ENCODE measurements around the gene DNM1. TPM values are rescaled to one million over a fixed set of nuclear protein-coding genes. Genes with fewer than 3 reads are reported as not detected.

The DNM1 gene
- total and polyA plus RNA-seq, 3 donors from 2014 or later: 8.0 to 10.7 (median 9.8) TPM

DNA sequence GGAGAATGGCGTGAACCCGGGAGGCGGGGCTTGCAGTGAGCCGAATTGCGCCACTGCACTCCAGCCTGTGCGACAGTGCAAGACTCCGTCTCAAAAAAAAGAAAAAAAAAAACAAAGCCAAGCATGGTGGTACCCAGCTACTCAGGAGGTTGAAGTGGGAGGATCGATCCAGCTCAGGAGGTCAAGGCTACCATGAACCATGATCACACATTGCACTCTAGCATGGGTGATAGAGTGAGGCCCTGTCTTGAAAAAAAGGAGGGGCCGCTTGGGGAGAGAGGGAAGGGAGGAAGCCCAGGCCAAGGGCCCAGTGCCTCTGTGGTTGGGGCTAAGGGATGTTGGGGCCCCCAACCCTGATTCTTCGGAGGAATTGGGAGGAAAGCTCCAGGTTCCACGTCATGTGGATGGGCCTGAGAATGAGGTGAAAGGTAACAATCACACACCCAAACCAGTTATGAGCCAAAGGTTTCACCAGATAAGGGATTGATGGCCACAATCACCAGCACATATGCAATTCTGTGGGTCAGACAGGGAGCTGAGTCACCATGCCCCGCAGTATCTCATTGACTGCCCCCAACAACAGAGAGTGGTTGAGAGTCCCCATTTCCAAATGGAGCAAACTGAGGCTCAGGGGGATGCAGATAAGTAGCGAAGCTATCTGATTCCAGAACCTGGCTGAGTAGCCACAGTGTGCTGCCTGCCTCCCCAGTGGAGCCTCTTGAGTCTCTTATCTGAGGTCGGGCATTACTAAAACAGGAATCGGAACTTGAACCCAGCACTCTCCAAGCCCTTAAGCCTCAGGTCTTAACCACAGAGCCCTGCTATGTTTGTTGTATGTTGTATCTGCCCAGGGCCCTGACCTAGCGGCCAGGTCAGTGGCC is 93.4 kb downstream of the DNM1 start:
- intact Hi-C loops (cut with DNase I; ENCODE audit: low total_unique reads): no loop called here
- WGBS, 2 donors: 87 to 89% methylated on average over 15 to 16 of the region's 16 CpGs
- no peaks in the 10 kb centered on the region for H3K9me3 ChIP-seq
- H3K27me3 ChIP-seq: no peaks in the 10 kb centered on the region
- no peak overlapping the region for H3K4me3 ChIP-seq
- DNase-seq: no peak
- no peaks in the 10 kb centered on the region for H3K36me3 ChIP-seq (ENCODE audit: low read depth, missing control alignments)
- no peak for TF ChIP-seq POLR2A (IDR thresholded peaks at IDR 0.05)
- TF ChIP-seq, protein P1, sequence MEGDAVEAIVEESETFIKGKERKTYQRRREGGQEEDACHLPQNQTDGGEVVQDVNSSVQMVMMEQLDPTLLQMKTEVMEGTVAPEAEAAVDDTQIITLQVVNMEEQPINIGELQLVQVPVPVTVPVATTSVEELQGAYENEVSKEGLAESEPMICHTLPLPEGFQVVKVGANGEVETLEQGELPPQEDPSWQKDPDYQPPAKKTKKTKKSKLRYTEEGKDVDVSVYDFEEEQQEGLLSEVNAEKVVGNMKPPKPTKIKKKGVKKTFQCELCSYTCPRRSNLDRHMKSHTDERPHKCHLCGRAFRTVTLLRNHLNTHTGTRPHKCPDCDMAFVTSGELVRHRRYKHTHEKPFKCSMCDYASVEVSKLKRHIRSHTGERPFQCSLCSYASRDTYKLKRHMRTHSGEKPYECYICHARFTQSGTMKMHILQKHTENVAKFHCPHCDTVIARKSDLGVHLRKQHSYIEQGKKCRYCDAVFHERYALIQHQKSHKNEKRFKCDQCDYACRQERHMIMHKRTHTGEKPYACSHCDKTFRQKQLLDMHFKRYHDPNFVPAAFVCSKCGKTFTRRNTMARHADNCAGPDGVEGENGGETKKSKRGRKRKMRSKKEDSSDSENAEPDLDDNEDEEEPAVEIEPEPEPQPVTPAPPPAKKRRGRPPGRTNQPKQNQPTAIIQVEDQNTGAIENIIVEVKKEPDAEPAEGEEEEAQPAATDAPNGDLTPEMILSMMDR (IDR thresholded peaks at IDR 0.05): no peak
- no peak overlapping the region for H3K27ac ChIP-seq
- no peaks in the 10 kb centered on the region for H3K4me1 ChIP-seq

GRCh38 chr9:128297221-128297773 is 94.1 kb downstream of the DNM1 start:
- TF ChIP-seq POLR2A (IDR thresholded peaks at IDR 0.05): no peak
- TF ChIP-seq, protein P1 (IDR thresholded peaks at IDR 0.05): no peak
- Histone ChIP-seq H3K27ac (no peak overlapping the region), H3K4me1 (no peaks in the 10 kb centered on the region), H3K36me3 (ENCODE audit: low read depth, missing control alignments) (no peaks in the 10 kb centered on the region), H3K4me3 (no peak overlapping the region), H3K9me3 (no peaks in the 10 kb centered on the region), H3K27me3 (no peaks in the 10 kb centered on the region)
- DNase-seq: no peak
- intact Hi-C loops (cut with DNase I; ENCODE audit: low total_unique reads): no loop called here
- 76 to 79% methylated on average over 2 of the region's 2 CpGs for WGBS, 2 donors

DNA sequence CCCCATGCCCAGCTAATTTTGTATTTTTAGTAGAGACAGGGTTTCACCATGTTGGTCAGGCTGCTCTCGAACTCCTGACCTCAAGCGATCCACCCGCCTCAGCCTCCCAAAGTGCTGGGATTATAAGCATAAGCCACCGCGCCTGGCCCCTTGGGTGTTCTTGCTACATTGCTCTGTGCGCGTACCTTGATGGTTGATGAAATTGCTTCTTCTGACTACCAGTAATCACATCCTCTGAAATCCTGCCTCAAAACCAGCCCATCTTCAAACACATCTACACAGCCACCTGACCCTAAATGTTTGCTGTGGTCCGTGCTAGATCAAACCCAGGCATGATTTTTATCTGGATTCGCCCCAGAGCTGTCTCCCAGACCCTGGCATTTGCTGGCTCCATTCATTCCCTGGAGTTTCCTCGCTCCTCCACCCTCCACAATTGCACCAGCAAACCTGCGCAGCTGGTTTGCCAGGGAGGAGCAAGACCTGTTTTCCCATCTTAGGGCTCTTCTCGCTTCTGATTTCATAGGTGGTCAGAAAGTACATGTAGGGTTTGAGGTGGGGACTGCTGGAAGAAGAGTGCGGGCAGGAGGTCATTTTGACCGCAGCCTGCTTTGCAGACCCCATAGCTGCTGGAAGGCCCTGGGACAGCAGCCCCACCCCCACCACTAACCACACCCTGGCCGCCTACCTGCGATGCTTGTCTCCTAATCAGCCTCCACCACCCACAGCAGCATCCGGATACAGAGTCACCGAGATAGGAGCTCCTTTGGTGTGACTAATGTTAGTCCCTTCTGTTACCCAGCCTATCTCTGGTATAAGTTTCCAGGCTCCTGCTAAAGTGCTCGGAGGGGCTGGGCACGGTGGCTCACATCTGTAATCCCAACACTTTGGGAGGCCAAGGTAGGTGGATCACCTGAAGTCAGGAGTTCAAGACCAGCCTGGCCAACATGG is 95.6 kb downstream of the DNM1 start:
- Histone ChIP-seq H3K4me1 (no peaks in the 10 kb centered on the region), H3K27me3 (no peaks in the 10 kb centered on the region), H3K36me3 (ENCODE audit: low read depth, missing control alignments) (no peaks in the 10 kb centered on the region), H3K27ac (no peak overlapping the region), H3K9me3 (no peaks in the 10 kb centered on the region), H3K4me3 (no peak overlapping the region)
- TF ChIP-seq, protein P1 (IDR thresholded peaks at IDR 0.05): no peak
- TF ChIP-seq POLR2A (IDR thresholded peaks at IDR 0.05): no peak
- intact Hi-C loops (cut with DNase I; ENCODE audit: low total_unique reads): no loop called here
- WGBS, 2 donors: 88 to 96% methylated on average over 17 to 20 of the region's 20 CpGs
- no peak for DNase-seq

- no peaks in the 10 kb centered on the region for H3K36me3 ChIP-seq (ENCODE audit: low read depth, missing control alignments)
- H3K4me1 ChIP-seq: peaks cover 7% of the 10 kb centered on the region
- TF ChIP-seq POLR2A (IDR thresholded peaks at IDR 0.05): no peak
- TF ChIP-seq, protein P1 (IDR thresholded peaks at IDR 0.05): no peak
- no peak overlapping the region for H3K4me3 ChIP-seq
- WGBS, 2 donors: 50 to 65% methylated on average over 9 of the region's 9 CpGs
- DNase-seq: no peak
- no peaks in the 10 kb centered on the region for H3K27me3 ChIP-seq
- intact Hi-C loops (cut with DNase I; ENCODE audit: low total_unique reads): no loop called here
- H3K9me3 ChIP-seq: no peaks in the 10 kb centered on the region
- no peak overlapping the region for H3K27ac ChIP-seq
Observed at GRCh38 chr9:128304136-128304970, 101.2 kb downstream of the DNM1 start.

Measured in testis (tissue), 3 donors.